Measurements from ENCODE around the gene OPCML. TPM values are rescaled to one million over a fixed set of nuclear protein-coding genes. Genes with fewer than 3 reads are reported as not detected.

OPCML gene
- total and polyA plus RNA-seq, 4 donors: under 0.01 to 0.01 TPM; not detected in 2

- TF ChIP-seq HNF4G (IDR thresholded peaks at IDR 0.05) (no peak), TAF1 (conservative IDR thresholded peaks at IDR 0.05) (no peak), GABPA (IDR thresholded peaks at IDR 0.05 in 1 of 2, conservative IDR thresholded peaks at IDR 0.05 in 1 of 2) (no peak)
These were observed 184.3 kb downstream of the OPCML start (continued) for GRCh38 chr11:133347988-133348387.

GRCh38 chr11:133346137-133346536, 186.2 kb downstream of the OPCML start:
- Histone ChIP-seq H3K9ac (ENCODE audit: low read depth in 1 of 2, low read length in 2 of 2) (no peak overlapping the region), H3K4me3 (ENCODE audit: low read depth in 1 of 3, low read length in 3 of 3) (no peak overlapping the region), H3K4me1 (ENCODE audit: control insufficient read depth in 4 of 4, insufficient read depth in 4 of 4, low read length in 3 of 4) (no peaks in the 10 kb centered on the region), H3K27me3 (ENCODE audit: control insufficient read depth in 4 of 4, insufficient read depth in 4 of 4, low read length in 3 of 4) (peaks cover 0 to 4% (median 0%) of the 10 kb centered on the region in 4 donors), H3K27ac (ENCODE audit: low read depth in 1 of 2, low read length in 2 of 2) (no peak overlapping the region), H3K36me3 (ENCODE audit: control insufficient read depth in 4 of 4, insufficient read depth in 3 of 4, low read depth in 1 of 4, low read length in 3 of 4) (no peaks in the 10 kb centered on the region), H3K9me3 (ENCODE audit: control insufficient read depth in 4 of 4, low read length in 3 of 4) (no peaks in the 10 kb centered on the region)
- WGBS: 81% methylated on average over 5 of the region's 5 CpGs
- no peak for TF ChIP-seq HNF4G (IDR thresholded peaks at IDR 0.05)
- no peak for TF ChIP-seq SP1 (IDR thresholded peaks at IDR 0.05)
- no peak for TF ChIP-seq REST (IDR thresholded peaks at IDR 0.05)
- TF ChIP-seq TAF1 (conservative IDR thresholded peaks at IDR 0.05): no peak
- no peak for TF ChIP-seq GABPA (IDR thresholded peaks at IDR 0.05 in 1 of 2, conservative IDR thresholded peaks at IDR 0.05 in 1 of 2)
- TF ChIP-seq NR2F2 (IDR thresholded peaks at IDR 0.05): no peak
- no peak for TF ChIP-seq YY1 (IDR thresholded peaks at IDR 0.05)
- no peak for TF ChIP-seq HNF4A (conservative IDR thresholded peaks at IDR 0.05)
- TF ChIP-seq CTCF (IDR thresholded peaks at IDR 0.05; ENCODE audit: low read depth, low read length, missing input control): no peak
- TF ChIP-seq EGR1 (IDR thresholded peaks at IDR 0.05; ENCODE audit: low read depth in 2 of 2): no peak
- TF ChIP-seq RAD21 (IDR thresholded peaks at IDR 0.05): no peak
- TF ChIP-seq JUND (IDR thresholded peaks at IDR 0.05): no peak
- no peak for TF ChIP-seq FOXA1 (IDR thresholded peaks at IDR 0.05)
- TF ChIP-seq RXRA (IDR thresholded peaks at IDR 0.05): no peak
- no peak for TF ChIP-seq MAX (IDR thresholded peaks at IDR 0.05)
- TF ChIP-seq ATF3 (IDR thresholded peaks at IDR 0.05): no peak
- no peak for TF ChIP-seq ZBTB33 (IDR thresholded peaks at IDR 0.05)
- DNase-seq (ENCODE audit: low spot score): no peak
